Mesothelial cell of epicardium (in vitro differentiated cells): ENCODE data around the gene PSD2. TPM values are rescaled to one million over a fixed set of nuclear protein-coding genes. Genes with fewer than 3 reads are reported as not detected.

Experiments used
- DNase-seq, 2 experiments: peaks; one replicate each; pipeline ENCODE4 v3.0.0; 2021; ENCODE audit warnings: low spot score in 2 of 2; ENCODE audit not compliant: unreplicated experiment in 2 of 2
- H3K27ac Mint-ChIP-seq: 2 replicates; pipeline ENCODE4 v1.8.0; 2021; ENCODE audit warnings: mixed read lengths
- H3K27me3 Mint-ChIP-seq: 2 replicates; pipeline ENCODE4 v1.8.0; 2021; ENCODE audit warnings: low read depth, mixed read lengths
- H3K36me3 Mint-ChIP-seq: 2 replicates; pipeline ENCODE4 v1.8.0; 2021; ENCODE audit warnings: mixed read lengths
- H3K4me1 Mint-ChIP-seq: 2 replicates; pipeline ENCODE4 v1.8.0; 2021; ENCODE audit warnings: mixed read lengths
- H3K4me3 Mint-ChIP-seq: 2 replicates; pipeline ENCODE4 v1.8.0; 2021; ENCODE audit warnings: mild to moderate bottlenecking, moderate library complexity, mixed read lengths
- H3K9me3 Mint-ChIP-seq: 2 replicates; pipeline ENCODE4 v1.8.0; 2021; ENCODE audit warnings: mixed read lengths
- CTCF ChIP-seq: fragments of 200-600 bp; sonication (generic); IDR thresholded peaks from one replicate; pipeline ENCODE4 v1.5.0; 2021; ENCODE audit warnings: antibody characterized with exemption; ENCODE audit not compliant: unreplicated experiment
- total RNA-seq: library from RNA; stranded (reverse); gene quantifications from 3 replicates; pipeline ENCODE4 v1.2.1, GENCODE V29; 2021

Gene PSD2
- total RNA-seq, 1 donor from 2014 or later = 0.78 TPM

GRCh38 chr5:139808481-139809330, 13.1 kb downstream of the PSD2 start:
- TF ChIP-seq CTCF = no peak
- no peak overlapping the region for H3K27ac Mint-ChIP-seq
- DNase-seq = peak; percentile 52 to 85

GRCh38 chr5:139809331-139809810, 13.8 kb downstream of the PSD2 start:
- H3K4me1 Mint-ChIP-seq = no peaks in the 10 kb centered on the region
- H3K27ac Mint-ChIP-seq = no peak overlapping the region
- H3K4me3 Mint-ChIP-seq = no peak overlapping the region
- DNase-seq = no peak
- H3K27me3 Mint-ChIP-seq = peaks cover 68% of the 10 kb centered on the region
- H3K36me3 Mint-ChIP-seq = no peaks in the 10 kb centered on the region
- no peak for TF ChIP-seq CTCF
- no peaks in the 10 kb centered on the region for H3K9me3 Mint-ChIP-seq

More at GRCh38 chr5:139808481-139809330, 13.1 kb downstream of the PSD2 start:
- Mint-ChIP-seq H3K9me3 (no peaks in the 10 kb centered on the region), H3K4me3 (no peak overlapping the region), H3K36me3 (no peaks in the 10 kb centered on the region), H3K27me3 (peaks cover 75% of the 10 kb centered on the region), H3K4me1 (no peaks in the 10 kb centered on the region)

GRCh38 chr5:139810341-139811273, 15.0 kb downstream of the PSD2 start:
- no peaks in the 10 kb centered on the region for H3K36me3 Mint-ChIP-seq
- no peak overlapping the region for H3K27ac Mint-ChIP-seq

GRCh38 chr5:139811274-139811607, 15.6 kb downstream of the PSD2 start:
- Mint-ChIP-seq H3K27me3 (peaks cover 58% of the 10 kb centered on the region), H3K9me3 (no peaks in the 10 kb centered on the region), H3K27ac (no peak overlapping the region), H3K4me1 (no peaks in the 10 kb centered on the region), H3K36me3 (no peaks in the 10 kb centered on the region), H3K4me3 (no peak overlapping the region)
- no peak for DNase-seq
- TF ChIP-seq CTCF = no peak

More at GRCh38 chr5:139810341-139811273, 15.0 kb downstream of the PSD2 start:
- H3K4me3 Mint-ChIP-seq = no peak overlapping the region
- TF ChIP-seq CTCF = no peak
- no peaks in the 10 kb centered on the region for H3K4me1 Mint-ChIP-seq
- H3K9me3 Mint-ChIP-seq = no peaks in the 10 kb centered on the region
- peaks cover 61% of the 10 kb centered on the region for H3K27me3 Mint-ChIP-seq
- no peak for DNase-seq

- Mint-ChIP-seq H3K4me3 (no peak overlapping the region), H3K27me3 (peaks cover 61% of the 10 kb centered on the region)
Measured at GRCh38 chr5:139812323-139812722, 16.7 kb downstream of the PSD2 start.

More at GRCh38 chr5:139812323-139812722, 16.7 kb downstream of the PSD2 start:
- Mint-ChIP-seq H3K4me1 (no peaks in the 10 kb centered on the region), H3K36me3 (no peaks in the 10 kb centered on the region), H3K27ac (no peak overlapping the region), H3K9me3 (no peaks in the 10 kb centered on the region)
- no peak for TF ChIP-seq CTCF
- no peak for DNase-seq
